GM18951 (cell line): ENCODE results near the gene ENAH.

Experiments used
- POLR2A ChIP-seq: IDR thresholded peaks from 4 replicates; pipeline ENCODE4 v1.6.1; 2011; ENCODE audit warnings: mild to moderate bottlenecking; ENCODE audit not compliant: insufficient read length, insufficient read depth; ENCODE audit errors: extremely low read depth
- in situ Hi-C: fragments of 300-500 bp; cut with MboI; formaldehyde crosslinking; loops from one replicate; pipeline ENCODE4 v1.12.0; 2022; ENCODE audit warnings: low sequenced_read_pairs, mixed read lengths, inconsistent platforms; ENCODE audit not compliant: unreplicated experiment

The ENAH gene

GRCh38 chr1:225597926-225598575, 54.9 kb downstream of the ENAH start:
- in situ Hi-C loops: no loop called here
- TF ChIP-seq POLR2A: no peak

- in situ Hi-C loops: no loop called here
- no peak for TF ChIP-seq POLR2A
Observed at GRCh38 chr1:225596736-225597135, 56.2 kb downstream of the ENAH start.

- in situ Hi-C loops: no loop called here
- TF ChIP-seq POLR2A: no peak
Observed at GRCh38 chr1:225595974-225596551, 56.9 kb downstream of the ENAH start.

- in situ Hi-C loops: no loop called here
- TF ChIP-seq POLR2A: no peak
Observed at GRCh38 chr1:225595452-225595851, 57.5 kb downstream of the ENAH start.

- in situ Hi-C loops: no loop called here
- no peak for TF ChIP-seq POLR2A
Observed at GRCh38 chr1:225593414-225593813, 59.5 kb downstream of the ENAH start.

GRCh38 chr1:225592362-225593025, 60.4 kb downstream of the ENAH start:
- TF ChIP-seq POLR2A: no peak
- in situ Hi-C loops: no loop called here

GRCh38 chr1:225587310-225587709, 65.6 kb downstream of the ENAH start:
- no peak for TF ChIP-seq POLR2A
- in situ Hi-C loops: no loop called here

- TF ChIP-seq POLR2A: no peak
- in situ Hi-C loops: no loop called here
Observed at GRCh38 chr1:225581186-225581585, 71.7 kb downstream of the ENAH start.

- in situ Hi-C loops: no loop called here
- TF ChIP-seq POLR2A: no peak
Observed at GRCh38 chr1:225580238-225581099, 72.5 kb downstream of the ENAH start.

- in situ Hi-C loops: no loop called here
- TF ChIP-seq POLR2A: no peak
Observed at GRCh38 chr1:225578251-225578977, 74.5 kb downstream of the ENAH start.

GRCh38 chr1:225577241-225577640, 75.7 kb downstream of the ENAH start:
- in situ Hi-C loops: no loop called here
- TF ChIP-seq POLR2A: no peak

GRCh38 chr1:225573216-225573615, 79.7 kb downstream of the ENAH start:
- in situ Hi-C loops: no loop called here
- no peak for TF ChIP-seq POLR2A

GRCh38 chr1:225572422-225572821, 80.5 kb downstream of the ENAH start:
- no peak for TF ChIP-seq POLR2A
- in situ Hi-C loops: no loop called here
